ENCODE results near the gene SCAF4. TPM values are rescaled to one million over a fixed set of nuclear protein-coding genes. Genes with fewer than 3 reads are reported as not detected.

Gene SCAF4
- total and polyA plus RNA-seq, 9 of the 15 experiments (the other 6 are each of a cell fraction or from before 2014, with no cell fraction given) = 2.3 to 55.7 (median 17.2) TPM

DNA sequence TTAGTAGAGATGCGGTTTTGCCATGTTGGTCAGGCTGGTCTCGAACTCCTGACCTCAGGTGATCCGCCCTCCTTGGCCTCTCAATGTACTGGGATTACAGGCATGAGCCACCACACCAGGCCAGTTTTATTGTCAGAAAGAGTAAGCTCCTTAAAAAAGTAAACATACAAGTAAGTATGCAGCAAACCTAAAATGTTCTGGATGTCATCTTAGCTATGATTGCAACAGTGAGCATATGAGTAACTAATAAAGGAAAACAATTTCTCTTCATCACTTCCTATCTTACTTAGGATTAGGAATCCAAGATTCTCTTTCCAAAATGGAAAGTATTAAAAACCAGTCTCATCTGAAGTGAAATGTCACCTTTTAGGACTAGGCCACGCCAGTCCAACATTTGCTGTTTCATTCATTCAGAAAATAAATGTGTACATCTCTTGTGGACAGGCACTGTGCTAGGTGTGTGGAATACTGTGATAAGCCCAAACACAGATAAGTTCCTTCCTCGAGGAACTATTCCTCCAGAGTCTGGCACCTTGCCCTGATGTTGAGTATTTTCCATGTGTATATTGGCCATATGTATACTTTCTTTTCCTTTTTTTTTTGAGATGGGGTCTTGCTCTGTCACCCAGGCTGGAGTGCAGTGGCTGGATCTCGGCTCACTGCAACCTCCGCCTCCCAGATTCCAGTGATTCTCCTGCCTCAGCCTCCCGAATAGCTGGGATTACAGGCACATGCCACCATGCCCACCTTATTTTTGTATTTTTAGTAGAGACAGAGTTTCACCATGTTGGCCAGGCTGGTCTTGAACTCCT, 5.9 kb upstream of the SCAF4 start (continued):
- TF ChIP-seq LCOR (CRISPR knock-in tag; IDR thresholded peaks at IDR 0.05) = 0 out of 2 replicates have a peak, but pooled peaks have one; percentile 43
- TF ChIP-seq ZNF644 (tag; IDR thresholded peaks at IDR 0.05; ENCODE audit: low read depth) = peak; percentile 29; the same call in 1 of the 2 replicates
- peak; percentile 86 for TF ChIP-seq SMARCC2 (IDR thresholded peaks at IDR 0.05; ENCODE audit: low read depth)
- TF ChIP-seq, protein P1, sequence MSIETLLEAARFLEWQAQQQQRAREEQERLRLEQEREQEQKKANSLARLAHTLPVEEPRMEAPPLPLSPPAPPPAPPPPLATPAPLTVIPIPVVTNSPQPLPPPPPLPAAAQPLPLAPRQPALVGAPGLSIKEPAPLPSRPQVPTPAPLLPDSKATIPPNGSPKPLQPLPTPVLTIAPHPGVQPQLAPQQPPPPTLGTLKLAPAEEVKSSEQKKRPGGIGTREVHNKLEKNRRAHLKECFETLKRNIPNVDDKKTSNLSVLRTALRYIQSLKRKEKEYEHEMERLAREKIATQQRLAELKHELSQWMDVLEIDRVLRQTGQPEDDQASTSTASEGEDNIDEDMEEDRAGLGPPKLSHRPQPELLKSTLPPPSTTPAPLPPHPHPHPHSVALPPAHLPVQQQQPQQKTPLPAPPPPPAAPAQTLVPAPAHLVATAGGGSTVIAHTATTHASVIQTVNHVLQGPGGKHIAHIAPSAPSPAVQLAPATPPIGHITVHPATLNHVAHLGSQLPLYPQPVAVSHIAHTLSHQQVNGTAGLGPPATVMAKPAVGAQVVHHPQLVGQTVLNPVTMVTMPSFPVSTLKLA (conservative IDR thresholded peaks at IDR 0.05) = peak; percentile 48 to 72
- TF ChIP-seq SPI1 (IDR thresholded peaks at IDR 0.05; ENCODE audit: borderline replicate concordance, low read depth, low read length) = peak; percentile 34; the same call in 1 of the 2 replicates
- TF ChIP-seq ZNF24 (IDR thresholded peaks at IDR 0.05) = peak; percentile 98
- peak; percentile 96 for TF ChIP-seq TAL1 (IDR thresholded peaks at IDR 0.05)
- peak; percentile 94 for TF ChIP-seq NCOR1 (IDR thresholded peaks at IDR 0.05)
- TF ChIP-seq PML (IDR thresholded peaks at IDR 0.05; ENCODE audit: low read length) = peak; percentile 56
- peak; percentile 69; the same call in 1 of the 2 replicates for TF ChIP-seq NFE2 (IDR thresholded peaks at IDR 0.05; ENCODE audit: low read depth)
- TF ChIP-seq ARID3A (IDR thresholded peaks at IDR 0.05; ENCODE audit: borderline replicate concordance, low read depth, low read length) = peak; percentile 79; the same call in 1 of the 2 replicates
- TF ChIP-seq NCOA1 (IDR thresholded peaks at IDR 0.05; ENCODE audit: low read depth) = peak; percentile 72; the same call in 1 of the 2 replicates
- TF ChIP-seq EP300 (IDR thresholded peaks at IDR 0.05; ENCODE audit: low read length) = peak; percentile 95
- TF ChIP-seq DPF2 (IDR thresholded peaks at IDR 0.05) = peak; percentile 97
- TF ChIP-seq HDAC8 (tag; IDR thresholded peaks at IDR 0.05) = 0 out of 2 replicates have a peak, but pooled peaks have one; percentile 19
- TF ChIP-seq RCOR1 (IDR thresholded peaks at IDR 0.05; ENCODE audit: borderline replicate concordance in 1 of 2, low read depth in 2 of 2, low read length in 2 of 2) = peak in 1 of 2 experiments; percentile 83; a peak in 3 of 4 replicates
- TF ChIP-seq ARNT (IDR thresholded peaks at IDR 0.05) = peak; percentile 57 to 67; a peak in 2 of 4 replicates
- peak; percentile 42; the same call in 1 of the 2 replicates for TF ChIP-seq ZFX (CRISPR knock-in tag; IDR thresholded peaks at IDR 0.05)
- TF ChIP-seq KHSRP (IDR thresholded peaks at IDR 0.05) = peak; percentile 58; the same call in 1 of the 2 replicates
- TF ChIP-seq BCOR (IDR thresholded peaks at IDR 0.05) = peak; percentile 79; the same call in 1 of the 2 replicates
- 0 out of 2 replicates have a peak, but pooled peaks have one; percentile 41 for TF ChIP-seq EHMT2 (IDR thresholded peaks at IDR 0.05)
- peak; percentile 62 for TF ChIP-seq GATA2 (CRISPR knock-in tag; IDR thresholded peaks at IDR 0.05)
- peak; percentile 90 for TF ChIP-seq MTA2 (IDR thresholded peaks at IDR 0.05; ENCODE audit: low read depth)
- TF ChIP-seq ZMIZ1 (IDR thresholded peaks at IDR 0.05; ENCODE audit: low read depth in 2 of 2, low read length in 2 of 2) = peak in 1 of 2 experiments; percentile 88; a peak in 2 of 4 replicates

Measured in K562 (cell line).